ENCODE results near the gene PALLD.

Gene PALLD

DNA sequence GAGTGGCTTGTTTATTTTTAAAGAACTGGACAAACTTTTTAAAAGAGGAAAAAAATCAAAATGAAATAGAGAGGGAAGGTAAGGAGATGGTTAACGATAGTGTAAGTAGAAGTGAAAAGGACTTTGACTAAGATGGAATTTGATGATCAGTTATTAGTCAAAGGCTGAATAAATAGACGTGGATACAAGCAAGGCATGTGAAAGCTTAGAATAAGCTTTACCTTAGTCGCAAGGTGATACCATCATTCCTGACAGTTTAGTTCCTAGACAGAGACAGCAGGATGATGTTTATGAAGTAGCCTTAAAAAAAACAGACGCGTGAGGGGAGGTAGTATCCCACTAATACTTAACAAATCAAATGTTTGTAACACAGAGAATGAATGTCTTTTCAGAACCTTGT lies 97.3 kb downstream of the PALLD start:
- no peak for DNase-seq (ENCODE audit: low spot score)
- TF ChIP-seq, protein P1, sequence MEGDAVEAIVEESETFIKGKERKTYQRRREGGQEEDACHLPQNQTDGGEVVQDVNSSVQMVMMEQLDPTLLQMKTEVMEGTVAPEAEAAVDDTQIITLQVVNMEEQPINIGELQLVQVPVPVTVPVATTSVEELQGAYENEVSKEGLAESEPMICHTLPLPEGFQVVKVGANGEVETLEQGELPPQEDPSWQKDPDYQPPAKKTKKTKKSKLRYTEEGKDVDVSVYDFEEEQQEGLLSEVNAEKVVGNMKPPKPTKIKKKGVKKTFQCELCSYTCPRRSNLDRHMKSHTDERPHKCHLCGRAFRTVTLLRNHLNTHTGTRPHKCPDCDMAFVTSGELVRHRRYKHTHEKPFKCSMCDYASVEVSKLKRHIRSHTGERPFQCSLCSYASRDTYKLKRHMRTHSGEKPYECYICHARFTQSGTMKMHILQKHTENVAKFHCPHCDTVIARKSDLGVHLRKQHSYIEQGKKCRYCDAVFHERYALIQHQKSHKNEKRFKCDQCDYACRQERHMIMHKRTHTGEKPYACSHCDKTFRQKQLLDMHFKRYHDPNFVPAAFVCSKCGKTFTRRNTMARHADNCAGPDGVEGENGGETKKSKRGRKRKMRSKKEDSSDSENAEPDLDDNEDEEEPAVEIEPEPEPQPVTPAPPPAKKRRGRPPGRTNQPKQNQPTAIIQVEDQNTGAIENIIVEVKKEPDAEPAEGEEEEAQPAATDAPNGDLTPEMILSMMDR (IDR thresholded peaks at IDR 0.05; ENCODE audit: borderline replicate concordance, control extremely low read depth, extremely low read depth, insufficient read depth, missing control alignments): no peak
- in situ Hi-C loops (cut with MboI; ENCODE audit: low sequenced_read_pairs, unreplicated experiment): no loop called here

DNA sequence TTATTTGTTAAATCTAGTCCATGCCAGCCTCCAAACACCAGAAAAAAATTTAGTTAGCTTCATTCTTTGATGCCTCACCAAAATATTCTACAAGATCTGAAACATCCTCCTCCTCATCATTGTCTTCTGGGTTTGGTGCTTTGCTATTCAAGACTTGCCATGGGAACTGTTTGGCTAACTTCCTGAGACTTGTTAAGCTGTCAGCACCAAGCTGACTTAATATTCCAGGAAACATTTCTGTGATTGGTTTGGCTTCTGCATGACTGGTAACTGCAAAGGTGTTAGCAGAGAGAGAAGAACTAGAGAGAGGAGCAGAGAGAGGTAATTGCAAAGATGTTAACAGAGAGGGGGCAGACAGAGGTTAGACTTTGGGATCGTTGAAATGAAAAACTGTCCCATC lies 101.3 kb downstream of the PALLD start:
- no peak for DNase-seq (ENCODE audit: low spot score)
- TF ChIP-seq, protein P1 (IDR thresholded peaks at IDR 0.05; ENCODE audit: borderline replicate concordance, control extremely low read depth, extremely low read depth, insufficient read depth, missing control alignments): no peak
- in situ Hi-C loops (cut with MboI; ENCODE audit: low sequenced_read_pairs, unreplicated experiment): no loop called here

DNA sequence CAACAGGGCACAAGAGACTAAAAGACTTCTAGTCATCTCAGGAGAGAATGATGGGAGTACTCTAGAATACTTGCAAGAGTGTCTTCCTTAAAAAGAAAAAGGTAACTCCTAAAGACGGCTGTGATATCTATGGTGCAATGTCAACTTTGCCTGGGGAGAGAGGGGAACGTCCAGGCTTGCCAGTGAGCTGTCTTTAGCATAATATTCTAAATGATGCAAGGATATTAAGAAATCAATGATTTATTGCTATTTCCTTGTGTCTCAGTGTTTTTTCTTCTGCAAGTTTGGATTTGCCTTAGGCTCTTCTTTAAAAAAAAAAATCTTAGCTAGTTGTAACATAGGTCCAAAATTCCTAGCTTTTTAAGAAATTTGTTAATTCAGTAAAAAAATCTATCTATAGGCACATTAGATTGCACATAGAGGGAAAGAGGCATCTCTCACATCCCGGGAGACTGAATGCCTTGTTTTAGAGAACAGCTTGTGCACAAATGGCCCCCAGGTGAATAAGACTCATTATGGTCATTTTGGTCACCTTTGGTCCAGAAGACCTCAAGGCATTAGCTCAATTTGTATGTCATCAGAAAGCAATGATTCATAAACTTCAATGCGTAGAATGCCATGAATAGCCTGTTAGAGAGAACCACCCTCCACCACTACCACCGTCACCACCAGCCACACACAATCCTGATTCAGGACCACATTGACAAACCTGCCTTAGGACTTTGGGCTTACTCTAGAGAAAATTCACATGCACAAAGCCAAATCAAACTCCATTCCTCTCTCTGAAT lies 104.1 kb downstream of the PALLD start:
- TF ChIP-seq, protein P1 (IDR thresholded peaks at IDR 0.05; ENCODE audit: borderline replicate concordance, control extremely low read depth, extremely low read depth, insufficient read depth, missing control alignments): no peak
- DNase-seq (ENCODE audit: low spot score): no peak
- in situ Hi-C loops (cut with MboI; ENCODE audit: low sequenced_read_pairs, unreplicated experiment): no loop called here

DNA sequence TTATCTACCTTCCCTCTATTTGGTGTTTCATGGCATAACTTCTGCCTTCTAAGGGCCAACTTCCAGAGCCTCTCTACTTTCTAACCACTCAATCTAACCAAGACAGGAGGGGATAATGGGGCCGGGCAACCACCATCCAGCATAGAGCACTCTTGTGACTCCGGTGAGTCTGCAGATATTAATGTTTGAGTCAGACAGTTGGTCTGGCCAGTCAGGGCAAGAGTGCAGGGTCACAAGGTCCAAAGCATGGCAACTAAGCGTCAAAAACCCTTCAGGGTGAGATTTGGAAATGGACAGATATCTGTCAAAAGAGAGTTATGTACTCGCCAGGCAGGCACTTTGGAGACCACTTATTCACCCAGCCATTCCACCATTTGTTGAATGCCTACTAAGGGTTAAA lies 105.0 kb downstream of the PALLD start:
- in situ Hi-C loops (cut with MboI; ENCODE audit: low sequenced_read_pairs, unreplicated experiment): no loop called here

DNA sequence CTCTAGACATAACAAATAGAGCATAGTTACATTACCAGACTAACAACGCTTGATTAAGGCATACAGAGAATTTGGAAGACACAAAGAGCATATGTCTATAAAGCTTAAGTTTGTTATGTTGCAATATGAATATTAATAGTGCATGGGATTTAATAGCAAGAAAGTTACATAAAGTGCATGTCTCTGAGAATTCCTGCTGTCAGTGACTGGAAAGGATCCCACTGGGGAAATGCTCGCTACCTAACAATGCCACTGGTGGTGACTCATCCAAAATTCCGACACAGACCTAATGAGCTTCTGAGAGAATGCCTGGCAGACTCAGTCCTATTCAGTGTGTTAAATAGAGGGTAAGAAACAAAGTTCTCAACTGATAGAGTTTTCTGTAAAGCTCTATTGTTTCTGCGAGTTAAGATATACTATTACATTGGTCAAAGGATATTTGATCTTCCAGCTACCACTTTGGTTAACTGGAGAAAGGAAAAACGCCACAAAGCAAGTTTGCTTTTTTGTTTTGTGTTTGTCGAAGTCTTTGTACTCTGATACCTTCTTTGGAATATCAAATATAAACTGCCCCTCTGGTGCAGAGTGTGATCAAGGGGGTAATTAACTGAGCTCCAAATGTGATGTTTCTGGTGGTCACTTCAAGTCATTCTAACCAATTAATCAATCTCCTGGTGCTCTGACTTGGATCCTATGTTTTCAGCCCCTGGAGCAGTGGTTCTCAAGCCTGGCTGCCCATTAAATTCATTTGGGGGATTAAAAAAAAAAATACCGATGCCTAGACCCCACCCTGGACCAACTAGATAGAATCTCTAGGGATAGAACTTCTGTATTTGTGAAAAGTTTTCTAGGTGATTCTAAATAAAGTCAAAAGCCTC lies 107.9 kb downstream of the PALLD start:
- in situ Hi-C loops (cut with MboI; ENCODE audit: low sequenced_read_pairs, unreplicated experiment): no loop called here
- TF ChIP-seq, protein P1 (IDR thresholded peaks at IDR 0.05; ENCODE audit: borderline replicate concordance, control extremely low read depth, extremely low read depth, insufficient read depth, missing control alignments): no peak
- DNase-seq (ENCODE audit: low spot score): no peak

More for the DNA sequence above, 105.0 kb downstream of the PALLD start:
- DNase-seq (ENCODE audit: low spot score): no peak
- TF ChIP-seq, protein P1 (IDR thresholded peaks at IDR 0.05; ENCODE audit: borderline replicate concordance, control extremely low read depth, extremely low read depth, insufficient read depth, missing control alignments): no peak

DNA sequence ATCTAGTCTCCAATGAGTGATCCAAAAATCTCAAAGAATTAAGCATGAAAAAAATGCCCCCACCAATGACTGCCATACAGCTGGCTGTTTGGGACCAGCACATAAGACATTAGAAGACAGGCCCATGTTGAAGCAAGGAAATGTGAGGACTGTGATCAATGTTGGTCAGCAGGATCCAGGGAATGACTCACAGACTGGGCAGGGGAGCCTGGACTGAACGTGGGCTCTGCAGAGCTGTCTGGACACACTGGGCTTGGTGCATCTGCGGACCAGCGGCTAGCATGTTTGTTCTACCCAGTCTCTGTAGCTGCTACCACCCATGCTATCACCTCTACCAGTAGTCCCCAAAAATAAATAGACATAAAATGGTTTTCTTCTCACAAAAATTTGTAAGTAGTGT lies 108.6 kb downstream of the PALLD start:
- in situ Hi-C loops (cut with MboI; ENCODE audit: low sequenced_read_pairs, unreplicated experiment): no loop called here

More for the DNA sequence above, 108.6 kb downstream of the PALLD start:
- no peak for DNase-seq (ENCODE audit: low spot score)
- TF ChIP-seq, protein P1 (IDR thresholded peaks at IDR 0.05; ENCODE audit: borderline replicate concordance, control extremely low read depth, extremely low read depth, insufficient read depth, missing control alignments): no peak

All from GM13976 (cell line).